ENCODE results near the gene MTMR3.
"Not testable (repeated sequence)": the region's sequence is repeated elsewhere in the genome, so short reads cannot be mapped to it uniquely, and the experiment has no call there.

Gene MTMR3

GRCh38 chr22:30031328-30031727, 148.4 kb downstream of the MTMR3 start:
- no peak for DNase-seq

GRCh38 chr22:30031764-30032455, 148.9 kb downstream of the MTMR3 start:
- no peak for DNase-seq

DNA sequence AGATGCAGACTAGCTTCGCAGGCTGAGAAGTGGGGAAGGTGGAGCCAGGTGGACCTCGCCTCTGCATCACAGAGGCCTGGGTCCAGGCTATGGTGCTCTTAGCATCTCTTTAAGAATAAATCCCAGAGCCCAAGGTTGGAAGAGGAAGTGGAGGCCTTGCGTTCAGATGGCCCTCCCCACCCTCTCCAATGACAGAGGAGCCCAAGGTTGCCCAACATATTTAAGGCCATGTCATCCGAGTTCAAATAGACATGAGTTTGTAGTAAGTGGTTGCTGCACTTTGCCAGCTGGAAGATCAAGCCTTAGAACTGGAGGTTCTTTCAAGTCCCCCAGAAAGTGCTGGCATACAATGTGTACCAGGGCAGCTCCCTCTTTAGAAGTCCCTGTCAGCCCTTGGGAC, 150.2 kb downstream of the MTMR3 start:
- DNase-seq, result no peak

DNA sequence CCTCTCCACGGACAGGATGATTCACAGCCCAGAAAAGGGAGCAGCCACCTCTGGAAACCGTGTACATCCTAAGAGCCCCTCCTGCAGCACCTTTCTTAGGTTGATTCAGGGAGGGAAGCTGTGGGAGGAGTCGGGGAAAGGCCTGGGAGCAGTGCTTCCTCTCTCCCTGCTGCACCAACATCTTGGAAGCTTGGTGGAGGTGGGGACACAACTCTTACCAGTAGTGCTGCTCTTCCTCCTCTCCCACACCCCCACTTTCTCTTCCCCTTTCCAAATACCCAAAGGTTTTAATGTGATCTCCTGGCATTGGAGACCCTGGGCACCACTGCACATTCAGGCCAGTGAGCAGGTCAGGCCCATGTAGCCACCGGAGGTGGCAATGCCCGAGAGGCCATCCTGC, 150.9 kb downstream of the MTMR3 start:
- DNase-seq, result no peak

DNA sequence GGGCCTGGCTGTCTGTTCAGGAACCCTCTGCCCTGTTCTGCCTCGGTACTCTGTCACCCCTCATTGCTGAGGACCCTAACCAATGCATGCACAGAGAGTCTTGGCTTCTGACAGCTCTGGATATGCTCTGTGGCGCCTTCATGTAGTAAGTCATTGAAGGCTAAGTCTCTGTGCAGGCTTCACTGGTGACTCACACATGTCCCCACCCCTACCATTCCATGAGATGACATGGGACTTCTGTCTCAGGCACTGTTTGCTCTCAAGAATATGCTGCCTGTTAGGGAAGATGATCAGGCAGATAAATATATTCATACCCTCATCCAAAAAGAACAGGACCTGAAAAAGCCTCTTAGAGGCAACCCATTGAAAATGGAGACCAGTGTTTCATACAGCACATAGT, 153.7 kb downstream of the MTMR3 start:
- DNase-seq, result no peak

DNA sequence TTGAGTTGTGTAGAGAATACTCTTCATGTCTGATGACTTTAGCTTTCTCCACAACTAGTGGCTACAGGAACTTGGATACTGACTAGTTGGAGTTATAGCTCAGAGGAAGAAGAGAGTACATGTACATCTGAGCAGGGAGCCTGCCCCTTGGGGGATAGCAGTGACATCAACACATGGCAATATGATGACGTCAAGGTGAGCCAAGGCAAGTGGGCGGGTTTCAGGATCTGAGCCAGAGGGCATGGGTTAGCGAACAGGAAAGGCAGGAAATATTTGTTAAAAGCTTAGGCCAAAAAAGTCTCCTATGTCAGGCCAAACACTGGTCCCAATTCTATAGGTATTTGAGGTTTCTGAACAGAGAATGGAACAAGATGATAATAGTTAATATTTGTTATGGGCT, 155.2 kb downstream of the MTMR3 start:
- DNase-seq, result no peak

DNA sequence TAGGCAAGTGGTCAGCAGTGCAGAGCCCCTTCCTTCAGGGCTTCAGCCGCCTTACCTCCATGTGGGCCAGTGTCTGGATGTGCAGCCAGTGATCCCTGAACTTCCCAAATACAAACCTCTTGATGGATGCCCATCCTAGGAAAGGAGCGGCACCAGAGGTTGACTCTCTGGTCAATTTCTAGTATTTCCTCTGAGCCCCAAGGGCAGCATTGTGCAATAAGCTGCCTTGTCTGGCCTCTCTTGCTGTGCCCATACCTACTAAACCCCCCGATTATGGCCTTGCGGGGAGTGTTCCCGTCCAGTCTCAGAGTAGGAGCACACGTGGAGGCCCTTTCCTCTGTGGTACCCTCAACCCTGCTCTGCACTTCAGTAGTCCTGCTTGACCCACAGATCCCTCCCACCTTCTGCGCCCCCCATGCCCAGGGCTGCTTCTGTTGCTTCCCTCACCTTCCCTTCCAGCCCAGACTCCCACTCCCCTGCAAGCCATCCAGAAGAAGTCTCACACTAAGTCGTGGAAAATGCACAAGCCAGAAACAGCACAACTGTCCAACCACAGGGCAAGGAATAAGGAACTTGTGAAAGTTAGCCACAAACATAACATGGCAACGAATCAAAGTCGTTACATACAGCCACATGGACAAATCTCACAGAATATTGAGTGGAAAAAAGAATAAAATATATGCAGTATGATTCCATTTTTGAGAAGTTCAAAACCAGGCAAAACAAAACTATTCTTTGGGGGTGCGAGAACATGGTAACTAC, 157.7 kb downstream of the MTMR3 start:
- no peak for DNase-seq

DNA sequence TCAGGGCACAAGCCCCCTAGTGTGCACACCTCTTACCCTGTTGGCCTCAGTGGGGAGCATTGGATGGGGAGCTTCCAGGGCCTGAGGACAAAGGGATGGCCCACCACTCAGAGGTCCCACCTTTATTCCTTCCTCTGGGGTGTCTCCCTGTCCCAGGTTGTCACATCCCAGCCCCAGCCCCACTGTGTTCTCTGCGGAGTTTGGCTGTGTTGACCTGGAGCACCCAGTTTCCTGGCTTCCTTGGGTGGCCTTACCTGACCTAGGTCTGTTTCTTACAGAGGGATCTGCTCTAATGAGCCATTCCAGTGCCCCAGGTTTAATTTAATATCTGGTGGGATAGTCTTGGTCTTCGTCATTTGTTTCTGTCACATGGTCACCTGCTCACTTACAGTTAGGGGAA, 158.5 kb downstream of the MTMR3 start:
- DNase-seq, result no peak

DNA sequence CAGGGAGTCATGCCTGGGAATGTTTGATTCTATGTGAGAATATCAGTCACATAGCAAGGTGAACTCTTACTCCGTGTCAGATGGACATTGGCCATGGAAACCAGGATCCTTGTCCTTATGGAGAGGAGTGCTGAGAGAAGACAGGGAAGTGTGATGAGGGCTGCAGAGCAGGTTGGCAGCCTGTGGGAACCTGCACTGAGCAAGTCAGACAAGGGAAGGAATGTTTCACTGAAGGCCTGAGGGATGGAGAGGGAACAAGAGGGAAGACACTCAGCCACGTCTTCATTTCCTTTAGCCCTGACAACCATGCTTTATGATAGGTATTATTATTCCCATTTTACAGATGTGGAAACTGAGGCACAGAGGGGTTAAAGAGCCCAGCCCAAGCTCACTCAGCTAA, 158.9 kb downstream of the MTMR3 start:
- no peak for DNase-seq

GRCh38 chr22:30043161-30043560, 160.2 kb downstream of the MTMR3 start:
- DNase-seq, result no peak

- DNase-seq, result no peak
These were observed 161.4 kb downstream of the MTMR3 start for GRCh38 chr22:30044369-30044768.

DNA sequence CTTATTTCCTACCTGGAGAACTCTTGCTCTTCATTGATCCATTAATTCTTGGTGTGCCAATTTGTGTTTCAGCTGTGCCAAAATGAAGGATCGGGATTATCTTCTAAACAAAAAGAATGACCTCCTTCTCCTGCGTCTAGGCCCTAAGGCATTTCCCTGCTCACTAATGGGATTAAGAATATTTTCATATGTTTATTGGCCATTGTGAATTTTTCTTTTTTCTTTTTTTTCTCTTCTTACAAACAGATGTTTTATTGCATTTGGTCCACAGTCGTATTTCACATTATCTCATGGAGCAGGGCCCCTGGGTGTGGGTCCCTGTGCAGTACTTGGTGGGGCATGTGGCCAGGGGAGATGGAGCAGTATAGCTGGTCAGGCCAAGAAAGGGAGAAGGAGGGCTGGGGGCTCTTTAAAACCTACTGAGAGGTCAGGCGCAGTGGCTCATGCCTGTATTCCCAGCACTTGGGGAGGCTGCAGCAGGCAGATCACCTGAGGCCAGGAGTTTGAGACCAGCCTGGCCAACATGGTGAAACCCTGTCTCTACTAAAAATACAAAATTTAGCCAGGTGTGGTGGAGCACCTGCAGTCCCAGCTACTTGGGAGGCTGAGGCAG, 162.0 kb downstream of the MTMR3 start:
- no peak for DNase-seq

DNA sequence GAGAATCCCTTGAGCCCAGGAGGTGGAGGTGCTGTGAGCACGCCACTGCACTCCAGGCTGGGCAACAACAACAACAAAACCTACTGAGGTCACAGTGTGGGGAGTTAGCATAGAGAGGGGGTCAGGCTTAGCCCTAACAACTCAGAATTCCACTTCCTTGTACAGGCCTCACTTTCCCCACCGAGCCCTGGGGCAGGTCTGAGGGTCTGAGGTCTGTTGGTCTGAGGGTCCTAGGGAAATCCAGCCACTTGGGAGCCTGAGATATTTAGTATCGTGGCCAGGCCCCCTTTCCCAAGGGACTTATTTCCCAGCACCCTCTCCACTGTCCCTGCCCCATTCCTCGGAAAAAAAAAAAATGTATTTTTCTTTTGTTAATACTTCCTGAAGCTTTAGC, 162.5 kb downstream of the MTMR3 start:
- DNase-seq, result no peak

DNA sequence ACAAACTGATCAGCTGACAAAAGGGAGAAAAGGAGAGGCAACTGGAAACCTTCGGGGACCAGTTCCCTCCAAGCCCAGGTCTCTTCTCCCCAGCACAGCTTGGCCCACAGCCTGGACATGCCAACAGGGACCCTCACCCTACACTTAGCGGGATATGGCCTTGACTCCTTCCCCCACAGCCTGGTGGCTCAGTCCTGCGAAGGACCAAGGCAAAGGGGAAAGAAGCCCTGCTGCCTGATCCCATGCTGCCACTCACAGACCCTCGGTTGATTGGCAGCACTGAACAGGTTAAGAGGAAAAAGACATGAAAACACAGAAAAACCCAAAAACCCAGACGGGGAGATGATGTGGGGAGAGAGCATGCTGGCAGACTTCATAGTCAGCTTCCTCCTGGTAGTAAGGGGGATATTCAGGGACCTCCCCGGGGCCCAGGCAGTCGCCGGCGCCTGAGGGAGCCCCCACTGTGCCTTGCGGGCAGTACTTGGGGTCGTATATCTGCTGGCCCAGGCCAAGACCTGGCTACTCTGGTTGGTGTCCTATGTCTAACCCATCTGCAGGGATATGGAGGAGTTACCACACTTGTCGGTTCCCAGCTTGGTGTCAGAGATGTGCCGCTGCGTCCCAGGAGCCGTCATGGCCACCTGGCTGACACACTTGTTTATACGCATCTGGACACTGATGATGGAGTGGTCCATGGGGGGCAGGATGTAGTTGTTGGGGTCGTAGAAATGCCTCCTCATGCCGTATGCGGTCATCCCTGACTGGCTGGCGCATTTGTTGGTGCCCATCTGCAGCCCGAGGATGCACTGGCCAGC, 163.1 kb downstream of the MTMR3 start:
- no peak for DNase-seq

GRCh38 chr22:30046716-30047363, 163.9 kb downstream of the MTMR3 start:
- no peak for DNase-seq

GRCh38 chr22:30047364-30047738, 164.4 kb downstream of the MTMR3 start:
- no peak for DNase-seq

DNA sequence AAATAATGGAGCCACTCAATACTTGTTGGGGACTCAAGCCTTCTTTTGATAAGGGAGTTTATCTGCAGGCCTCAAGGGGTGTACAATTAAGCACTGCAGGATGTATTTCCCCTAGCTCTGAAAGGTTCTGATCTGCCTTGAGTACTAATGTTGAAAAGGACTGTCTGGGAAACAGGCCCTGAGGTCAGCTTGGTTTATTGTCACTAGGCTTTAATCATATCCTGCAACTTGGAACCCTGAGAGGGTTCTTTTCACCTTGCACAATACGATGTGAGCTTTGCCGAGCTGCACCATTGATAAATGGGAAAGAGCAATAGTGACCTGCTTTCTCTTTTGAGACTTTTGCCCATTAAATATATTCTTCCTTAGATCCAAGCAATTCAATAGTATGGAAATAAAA, 165.7 kb downstream of the MTMR3 start:
- DNase-seq, result no peak

GRCh38 chr22:30054067-30054763, 171.2 kb downstream of the MTMR3 start:
- DNase-seq, result no peak

GRCh38 chr22:30054764-30055069, 171.7 kb downstream of the MTMR3 start:
- no peak for DNase-seq

GRCh38 chr22:30056015-30056414, 173.0 kb downstream of the MTMR3 start:
- no peak for DNase-seq

DNA sequence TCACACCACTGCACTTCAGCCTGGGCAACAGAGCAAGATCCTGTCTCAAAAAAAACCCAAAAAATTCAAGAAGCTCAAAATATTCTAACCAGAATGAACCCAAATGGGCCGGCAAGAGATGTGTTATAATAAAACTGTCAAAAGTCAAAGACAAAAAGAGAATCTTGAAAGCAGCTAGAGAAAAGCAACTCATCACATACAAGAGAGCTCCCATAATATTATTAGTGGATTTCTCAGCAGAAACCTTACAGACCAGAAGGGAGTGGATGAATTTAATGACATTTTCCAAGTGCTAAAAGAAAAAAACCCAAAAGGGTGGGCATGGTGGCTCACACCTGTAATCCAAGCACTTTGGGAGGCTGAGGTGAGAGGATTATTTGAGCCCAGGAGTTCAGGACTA, 174.4 kb downstream of the MTMR3 start:
- DNase-seq, result no peak

GRCh38 chr22:30059346-30060020, 176.5 kb downstream of the MTMR3 start:
- DNase-seq, result not testable (repeated sequence)

Measured in activated naive CD4-positive, alpha-beta T cell treated with Interleukin-2 at 50 U/mL for 16 hours (primary cell).